ENCODE measurements around the gene GAS1. TPM values are rescaled to one million over a fixed set of nuclear protein-coding genes. Genes with fewer than 3 reads are reported as not detected.

GAS1 gene
- total and polyA plus RNA-seq, 10 of the 15 experiments (the other 5 are each of a cell fraction or from before 2014, with no cell fraction given), result not detected

GRCh38 chr9:86939891-86940290, 7.4 kb downstream of the GAS1 start (continued):
- TF ChIP-seq TCF12 (IDR thresholded peaks at IDR 0.05; ENCODE audit: low read depth, low read length), result no peak
- no peak for TF ChIP-seq TBL1XR1 (IDR thresholded peaks at IDR 0.05; ENCODE audit: low read depth, low read length)
- no peak for TF ChIP-seq MXI1 (IDR thresholded peaks at IDR 0.05; ENCODE audit: low read depth, low read length)
- no peak for TF ChIP-seq PAX8 (IDR thresholded peaks at IDR 0.05)

- DNase-seq (ENCODE audit: low read depth, low spot score) (no peak), ATAC-seq (no peak), FAIRE-seq (no peak)
- POLR2A ChIA-PET, result no interaction called here
- no peaks in the 10 kb centered on the region for H3K36me3 ChIP-seq (ENCODE audit: control insufficient read depth in 2 of 2, insufficient read depth in 2 of 2, low read length in 1 of 2)
- no peak overlapping the region for H3K4me3 ChIP-seq
- CTCF ChIA-PET, result no interaction called here
- no peaks in the 10 kb centered on the region for H3K4me1 ChIP-seq (ENCODE audit: control insufficient read depth, insufficient read depth, low read length)
- H3K9me3 ChIP-seq (replicated peaks; ENCODE audit: control insufficient read depth, insufficient read depth, low read length), result no peaks in the 10 kb centered on the region
- in situ Hi-C loops (cut with MboI) (no loop called here), intact Hi-C loops (cut with micrococcal nuclease; ENCODE audit: unreplicated experiment) (no loop called here)
- SMC1A ChIA-PET (ENCODE audit: uncharacterized antibody, unreplicated experiment), result no interaction called here
- no peak overlapping the region for H2AFZ ChIP-seq (ENCODE audit: control insufficient read depth, low read depth, low read length)
- no peaks in the 10 kb centered on the region for H4K20me1 ChIP-seq (ENCODE audit: control insufficient read depth, insufficient read depth)
- no peak overlapping the region for H3K9ac ChIP-seq (ENCODE audit: control insufficient read depth, insufficient read depth, low read length)
- 3% methylated on average over 5 of the region's 5 CpGs for WGBS (ENCODE audit: insufficient coverage, insufficient replicate concordance, low lambda C conversion rate, missing lambda C conversion rate)
- no TSS peak for BruUV-seq (replicated peaks)
- no peak overlapping the region for H3K4me2 ChIP-seq (ENCODE audit: control insufficient read depth, insufficient read depth)
- RAD21 ChIA-PET (ENCODE audit: unreplicated experiment), result no interaction called here
- no peak overlapping the region for H3K27ac ChIP-seq (ENCODE audit: control insufficient read depth, insufficient read depth)
- H3K79me2 ChIP-seq (ENCODE audit: control insufficient read depth, insufficient read depth, low read length), result no peaks in the 10 kb centered on the region
- H3K27me3 ChIP-seq (replicated peaks in 1 of 2; ENCODE audit: control insufficient read depth in 2 of 2, insufficient read depth in 2 of 2, low read length in 1 of 2), result peaks cover 0 to 5% of the 10 kb centered on the region in 2 experiments; a peak in 2 of 4 replicates
- TF ChIP-seq ELK1 (IDR thresholded peaks at IDR 0.05; ENCODE audit: low read depth, low read length) (no peak), POLR2AphosphoS5 (IDR thresholded peaks at IDR 0.05; ENCODE audit: low read length) (no peak), REST (IDR thresholded peaks at IDR 0.05; ENCODE audit: low read depth, low read length) (no peak), RELB (IDR thresholded peaks at IDR 0.05; ENCODE audit: low read depth) (no peak), BHLHE40 (IDR thresholded peaks at IDR 0.05; ENCODE audit: borderline replicate concordance in 1 of 2, low read depth in 2 of 2, low read length in 1 of 2) (no peak)
- TF ChIP-seq, protein P1, sequence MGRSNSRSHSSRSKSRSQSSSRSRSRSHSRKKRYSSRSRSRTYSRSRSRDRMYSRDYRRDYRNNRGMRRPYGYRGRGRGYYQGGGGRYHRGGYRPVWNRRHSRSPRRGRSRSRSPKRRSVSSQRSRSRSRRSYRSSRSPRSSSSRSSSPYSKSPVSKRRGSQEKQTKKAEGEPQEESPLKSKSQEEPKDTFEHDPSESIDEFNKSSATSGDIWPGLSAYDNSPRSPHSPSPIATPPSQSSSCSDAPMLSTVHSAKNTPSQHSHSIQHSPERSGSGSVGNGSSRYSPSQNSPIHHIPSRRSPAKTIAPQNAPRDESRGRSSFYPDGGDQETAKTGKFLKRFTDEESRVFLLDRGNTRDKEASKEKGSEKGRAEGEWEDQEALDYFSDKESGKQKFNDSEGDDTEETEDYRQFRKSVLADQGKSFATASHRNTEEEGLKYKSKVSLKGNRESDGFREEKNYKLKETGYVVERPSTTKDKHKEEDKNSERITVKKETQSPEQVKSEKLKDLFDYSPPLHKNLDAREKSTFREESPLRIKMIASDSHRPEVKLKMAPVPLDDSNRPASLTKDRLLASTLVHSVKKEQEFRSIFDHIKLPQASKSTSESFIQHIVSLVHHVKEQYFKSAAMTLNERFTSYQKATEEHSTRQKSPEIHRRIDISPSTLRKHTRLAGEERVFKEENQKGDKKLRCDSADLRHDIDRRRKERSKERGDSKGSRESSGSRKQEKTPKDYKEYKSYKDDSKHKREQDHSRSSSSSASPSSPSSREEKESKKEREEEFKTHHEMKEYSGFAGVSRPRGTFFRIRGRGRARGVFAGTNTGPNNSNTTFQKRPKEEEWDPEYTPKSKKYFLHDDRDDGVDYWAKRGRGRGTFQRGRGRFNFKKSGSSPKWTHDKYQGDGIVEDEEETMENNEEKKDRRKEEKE (IDR thresholded peaks at IDR 0.05), result no peak
- TF ChIP-seq, protein P2, sequence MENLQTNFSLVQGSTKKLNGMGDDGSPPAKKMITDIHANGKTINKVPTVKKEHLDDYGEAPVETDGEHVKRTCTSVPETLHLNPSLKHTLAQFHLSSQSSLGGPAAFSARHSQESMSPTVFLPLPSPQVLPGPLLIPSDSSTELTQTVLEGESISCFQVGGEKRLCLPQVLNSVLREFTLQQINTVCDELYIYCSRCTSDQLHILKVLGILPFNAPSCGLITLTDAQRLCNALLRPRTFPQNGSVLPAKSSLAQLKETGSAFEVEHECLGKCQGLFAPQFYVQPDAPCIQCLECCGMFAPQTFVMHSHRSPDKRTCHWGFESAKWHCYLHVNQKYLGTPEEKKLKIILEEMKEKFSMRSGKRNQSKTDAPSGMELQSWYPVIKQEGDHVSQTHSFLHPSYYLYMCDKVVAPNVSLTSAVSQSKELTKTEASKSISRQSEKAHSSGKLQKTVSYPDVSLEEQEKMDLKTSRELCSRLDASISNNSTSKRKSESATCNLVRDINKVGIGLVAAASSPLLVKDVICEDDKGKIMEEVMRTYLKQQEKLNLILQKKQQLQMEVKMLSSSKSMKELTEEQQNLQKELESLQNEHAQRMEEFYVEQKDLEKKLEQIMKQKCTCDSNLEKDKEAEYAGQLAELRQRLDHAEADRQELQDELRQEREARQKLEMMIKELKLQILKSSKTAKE (IDR thresholded peaks at IDR 0.05; ENCODE audit: low read depth, poor library complexity, severe bottlenecking), result no peak
Measured at GRCh38 chr9:86939321-86939720, 8.0 kb downstream of the GAS1 start.
